Astrocyte of the cerebellum (primary cell): Measurements from ENCODE around the gene CTR9.

Source experiments
- DNase-seq: peaks from one replicate; pipeline ENCODE4 v3.0.0-alpha.2; 2011; ENCODE audit warnings: low read depth
- H3K4me3 ChIP-seq: 2 replicates; pipeline ENCODE4 v1.5.1; 2011; ENCODE audit warnings: mild to moderate bottlenecking, low read depth, low read length, moderate library complexity
- CTCF ChIP-seq: IDR thresholded peaks from 2 replicates; pipeline ENCODE4 v1.5.1; 2012; ENCODE audit warnings: low read length, low read depth, moderate library complexity, mild to moderate bottlenecking; ENCODE audit errors: missing control alignments
- in situ Hi-C: cut with HindIII; loops from 2 replicates; pipeline ENCODE4 v1.10.0; 2017; ENCODE audit warnings: low sequenced_read_pairs

CTR9 gene

GRCh38 chr11:10735481-10736475 is 15.3 kb upstream of the CTR9 start:
- peak; percentile 92 for DNase-seq
- in situ Hi-C loops = loop anchor here (25.0 kb wide), 1 partner anchor 348 kb away; no protein-coding TSS in a partner anchor
- TF ChIP-seq CTCF = peak; percentile 98
- H3K4me3 ChIP-seq = no peak overlapping the region

DNA sequence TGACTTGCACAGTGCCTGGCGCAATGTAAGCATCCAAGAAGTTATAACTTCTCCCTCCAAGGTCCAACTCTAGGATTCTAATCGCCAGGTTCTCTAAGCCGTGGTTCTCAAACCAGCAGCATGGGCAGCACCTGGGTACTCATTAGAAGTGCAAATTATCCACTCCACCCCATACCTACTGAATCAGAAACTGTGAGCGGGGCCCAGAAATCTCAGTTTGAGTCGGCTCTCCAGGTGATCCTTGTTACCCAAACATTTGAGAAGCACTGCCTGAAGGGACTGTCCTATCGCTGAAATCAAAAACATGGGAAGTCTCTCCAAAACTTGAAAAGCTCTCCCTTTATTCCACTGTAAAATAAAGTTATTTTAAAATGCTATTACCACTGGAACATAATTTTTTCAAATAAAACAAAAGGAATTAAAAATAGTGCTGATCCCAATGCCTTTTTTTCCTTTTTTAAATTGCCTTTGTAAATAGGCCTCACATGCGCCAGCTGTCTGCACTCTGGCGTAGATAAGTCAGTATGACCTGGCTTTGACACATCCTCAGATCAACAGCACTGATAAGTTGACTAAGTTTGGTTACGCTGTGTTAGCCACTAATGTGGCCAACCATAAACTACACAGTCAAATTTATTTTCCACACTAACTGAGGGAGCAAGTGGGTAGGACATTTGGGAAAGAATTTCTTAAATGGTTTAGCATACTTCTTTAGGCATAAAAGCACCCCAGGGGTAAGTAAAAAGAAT is 8.4 kb upstream of the CTR9 start:
- no peak for TF ChIP-seq CTCF
- DNase-seq = peak; percentile 24
- in situ Hi-C loops = loop anchor here (25.0 kb wide), 1 partner anchor 355 kb away; no protein-coding TSS in a partner anchor
- H3K4me3 ChIP-seq = no peak overlapping the region

DNA sequence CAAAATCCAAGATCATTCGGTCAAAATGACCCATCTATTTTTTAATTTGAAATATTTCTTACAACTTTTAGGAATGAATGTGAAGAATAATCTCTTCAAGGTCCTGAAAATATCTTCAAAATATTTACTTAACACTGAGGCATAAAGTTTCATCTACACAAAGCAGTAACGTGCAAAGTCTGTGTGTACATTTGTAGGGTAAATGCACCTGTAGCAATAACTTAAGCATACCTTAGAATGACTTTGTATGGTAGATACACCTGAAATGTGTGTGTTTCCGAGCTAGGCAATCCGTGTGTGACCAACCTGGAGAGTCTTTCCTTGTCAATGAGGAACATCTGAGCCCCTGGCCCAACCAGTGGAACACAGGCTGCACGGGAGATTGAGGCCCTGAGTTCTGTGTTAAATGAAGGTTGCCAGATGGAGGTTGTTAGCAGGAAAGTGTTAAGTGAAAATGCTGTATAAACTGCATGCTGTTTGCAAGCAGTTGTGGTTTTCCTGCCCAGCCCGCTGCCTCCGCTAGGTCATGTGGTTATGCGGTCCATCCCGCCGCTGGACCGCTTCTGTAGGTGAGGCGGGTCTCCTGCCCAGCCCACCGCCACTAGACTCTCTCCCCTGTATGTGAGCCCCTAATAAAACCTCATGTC is 7.6 kb upstream of the CTR9 start:
- in situ Hi-C loops = loop anchor here (25.0 kb wide), 1 partner anchor 356 kb away; no protein-coding TSS in a partner anchor
- TF ChIP-seq CTCF = no peak
- H3K4me3 ChIP-seq = no peak overlapping the region
- no peak for DNase-seq

DNA sequence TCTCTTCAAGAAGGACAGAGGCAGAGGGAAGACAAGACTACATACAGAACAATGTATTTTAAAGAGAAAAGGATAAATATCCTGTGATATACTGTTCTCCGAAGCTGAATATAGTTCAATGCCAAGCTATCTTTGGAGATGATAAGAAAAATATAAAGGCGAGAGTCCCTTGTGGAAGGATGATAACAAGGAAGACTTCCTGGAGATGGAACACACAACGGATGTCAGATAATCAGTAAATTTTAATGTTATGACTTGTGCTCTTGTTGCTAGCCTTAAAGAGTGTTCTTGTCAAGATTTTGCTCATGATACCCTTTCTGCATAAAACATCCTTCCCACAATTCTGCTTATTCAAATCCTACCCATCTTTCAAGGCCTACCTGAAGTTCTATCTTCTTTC is 6.8 kb upstream of the CTR9 start:
- no peak for TF ChIP-seq CTCF
- in situ Hi-C loops = loop anchor here (25.0 kb wide), 1 partner anchor 357 kb away; no protein-coding TSS in a partner anchor
- no peak overlapping the region for H3K4me3 ChIP-seq
- DNase-seq = no peak

- TF ChIP-seq CTCF = no peak
- no peak overlapping the region for H3K4me3 ChIP-seq
- no peak for DNase-seq
- in situ Hi-C loops = loop anchor here (25.0 kb wide), 1 partner anchor 360 kb away; no protein-coding TSS in a partner anchor
Observed at GRCh38 chr11:10746871-10747270, 4.2 kb upstream of the CTR9 start.

GRCh38 chr11:10747733-10748132 is 3.3 kb upstream of the CTR9 start:
- DNase-seq = no peak
- in situ Hi-C loops = loop anchor here (25.0 kb wide), 1 partner anchor 360 kb away; no protein-coding TSS in a partner anchor
- TF ChIP-seq CTCF = no peak
- H3K4me3 ChIP-seq = no peak overlapping the region
